ENCODE results near the gene CST8. TPM values are rescaled to one million over a fixed set of nuclear protein-coding genes. Genes with fewer than 3 reads are reported as not detected.

The CST8 gene
- total and polyA plus RNA-seq, 2 experiments from 2014 or later, result not detected

DNA sequence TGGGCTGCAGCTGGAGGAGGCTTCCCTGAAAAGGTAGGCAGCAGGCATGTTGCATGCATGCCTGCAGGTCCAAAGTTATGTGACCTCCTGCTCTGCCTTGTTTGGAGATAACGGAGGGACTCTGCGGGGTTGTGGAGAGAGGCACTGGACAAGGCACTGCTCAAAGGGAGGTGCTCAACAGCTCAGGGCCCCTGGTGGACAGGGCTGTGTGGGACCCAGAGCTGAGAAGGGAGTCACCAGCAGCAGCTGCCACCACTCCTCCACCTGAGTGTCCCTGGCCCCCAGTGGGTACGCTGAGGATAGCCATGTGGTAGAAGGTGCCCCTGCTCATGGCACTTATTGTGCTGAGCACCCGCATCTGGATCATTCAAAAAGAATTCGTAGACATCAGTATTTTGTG, 15.5 kb upstream of the CST8 start (continued):
- TF ChIP-seq ETS1 (IDR thresholded peaks at IDR 0.05), result no peak
- no peak for TF ChIP-seq ZNF331 (CRISPR knock-in tag; IDR thresholded peaks at IDR 0.05; ENCODE audit: low read depth)
- no peak for TF ChIP-seq CREB1 (CRISPR knock-in tag; IDR thresholded peaks at IDR 0.05; ENCODE audit: low read depth)
- TF ChIP-seq ZNF462 (CRISPR knock-in tag; IDR thresholded peaks at IDR 0.05), result no peak

DNA sequence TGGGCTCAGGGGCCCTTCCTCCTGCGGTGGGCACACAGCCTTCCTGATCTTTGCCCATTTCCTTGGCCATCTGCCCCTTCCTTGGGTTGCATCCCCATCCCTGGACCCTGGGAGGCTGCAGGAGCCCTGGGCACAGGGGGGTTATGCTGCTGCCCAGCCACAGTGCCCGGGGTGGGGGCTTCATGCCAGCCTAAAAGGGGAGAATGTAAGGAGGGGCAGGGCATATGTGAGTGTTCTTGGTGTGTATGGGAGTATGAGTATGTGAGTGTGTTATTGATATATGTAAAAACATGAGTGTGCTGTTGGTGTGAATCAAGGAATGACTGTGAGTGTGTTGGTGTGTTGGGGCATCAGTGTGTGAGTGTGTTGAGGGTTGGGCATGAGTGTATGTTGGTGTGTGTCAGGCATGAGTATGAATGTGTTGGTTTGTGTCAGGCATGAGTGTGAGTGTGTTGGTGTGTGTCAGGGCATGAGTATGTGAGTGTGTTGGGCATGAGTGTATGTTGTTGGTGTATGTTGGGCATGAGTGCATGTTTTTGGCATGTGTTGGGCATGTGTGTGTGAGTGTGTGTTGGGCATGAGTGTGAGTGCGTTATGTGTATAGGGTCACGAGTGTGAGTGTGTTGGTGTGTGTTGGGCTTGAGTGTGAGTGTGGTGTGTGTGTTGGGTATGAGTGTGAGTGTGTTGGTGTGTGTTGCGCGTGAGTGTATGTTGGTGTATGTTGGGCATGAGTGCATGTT, 14.7 kb upstream of the CST8 start:
- no peaks in the 10 kb centered on the region for H3K79me2 ChIP-seq (replicated peaks; ENCODE audit: insufficient read depth)
- H3K4me3 Mint-ChIP-seq, result no peak overlapping the region
- H3K27ac Mint-ChIP-seq, result no peak overlapping the region
- H3K4me3 ChIP-seq, result no peak overlapping the region
- H3K4me2 ChIP-seq, result no peak overlapping the region
- H3K9me2 ChIP-seq (ENCODE audit: insufficient read depth), result no peaks in the 10 kb centered on the region; the same call in 1 of the 2 replicates
- no peak overlapping the region for H3K27ac ChIP-seq (ENCODE audit: low read depth)
- H3K27me3 Mint-ChIP-seq (ENCODE audit: insufficient read depth, low read depth, poor library complexity), result peaks cover 5% of the 10 kb centered on the region
- H3K36me3 ChIP-seq (ENCODE audit: insufficient read depth), result peaks cover 5% of the 10 kb centered on the region; the same call in 1 of the 2 replicates
- DNase-seq (ENCODE audit: low spot score), result no peak
- no peak for ATAC-seq
- no peak overlapping the region for H2AFZ ChIP-seq
- H3K4me1 Mint-ChIP-seq, result peaks cover 25% of the 10 kb centered on the region
- H4K20me1 ChIP-seq (replicated peaks; ENCODE audit: insufficient read depth), result no peaks in the 10 kb centered on the region
- H3K9me3 Mint-ChIP-seq, result peaks cover 8% of the 10 kb centered on the region; the same call in 1 of the 3 replicates
- peaks cover 24% of the 10 kb centered on the region for H3K4me1 ChIP-seq (ENCODE audit: insufficient read depth)
- H3F3A ChIP-seq (replicated peaks; ENCODE audit: low read depth), result no peaks in the 10 kb centered on the region
- H3K36me3 Mint-ChIP-seq (ENCODE audit: low read depth), result no peaks in the 10 kb centered on the region; the same call in 2 of the 3 replicates
- no peaks in the 10 kb centered on the region for H3K27me3 ChIP-seq (ENCODE audit: insufficient read depth)
- TF ChIP-seq POLR2AphosphoS5 (IDR thresholded peaks at IDR 0.05; ENCODE audit: low read depth), result no peak
- TF ChIP-seq NANOG (IDR thresholded peaks at IDR 0.05; ENCODE audit: borderline replicate concordance), result no peak
- no peak for TF ChIP-seq ETS1 (IDR thresholded peaks at IDR 0.05)
- no peak for TF ChIP-seq EZH2 (IDR thresholded peaks at IDR 0.05; ENCODE audit: low read depth, unreplicated experiment)

Measured in GM23338 (cell line).